ENCODE measurements around the gene LILRB4.

- TF ChIP-seq CTCF (IDR thresholded peaks at IDR 0.05; ENCODE audit: poor library complexity) (no peak), EZH2 (IDR thresholded peaks at IDR 0.05; ENCODE audit: borderline replicate concordance) (no peak), EZH2phosphoT487 (IDR thresholded peaks at IDR 0.05; ENCODE audit: low read depth, severe bottlenecking, unreplicated experiment) (no peak)
These were observed 34.0 kb downstream of the LILRB4 start for GRCh38 chr19:54696766-54697165.

All from hepatocyte (in vitro differentiated cells).